GM18505 (cell line): ENCODE results near the gene BST1.

Experiments used
- ATAC-seq: cut with Tn5 transposase; IDR thresholded peaks from one replicate; pipeline ENCODE4 v1.9.1; 2021; ENCODE audit not compliant: unreplicated experiment
- POLR2A ChIP-seq: IDR thresholded peaks from 4 replicates; pipeline ENCODE4 v1.6.1; 2011; ENCODE audit warnings: borderline replicate concordance; ENCODE audit not compliant: insufficient read depth, insufficient read length; ENCODE audit errors: extremely low read depth

Gene BST1, protein sequence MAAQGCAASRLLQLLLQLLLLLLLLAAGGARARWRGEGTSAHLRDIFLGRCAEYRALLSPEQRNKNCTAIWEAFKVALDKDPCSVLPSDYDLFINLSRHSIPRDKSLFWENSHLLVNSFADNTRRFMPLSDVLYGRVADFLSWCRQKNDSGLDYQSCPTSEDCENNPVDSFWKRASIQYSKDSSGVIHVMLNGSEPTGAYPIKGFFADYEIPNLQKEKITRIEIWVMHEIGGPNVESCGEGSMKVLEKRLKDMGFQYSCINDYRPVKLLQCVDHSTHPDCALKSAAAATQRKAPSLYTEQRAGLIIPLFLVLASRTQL

DNA sequence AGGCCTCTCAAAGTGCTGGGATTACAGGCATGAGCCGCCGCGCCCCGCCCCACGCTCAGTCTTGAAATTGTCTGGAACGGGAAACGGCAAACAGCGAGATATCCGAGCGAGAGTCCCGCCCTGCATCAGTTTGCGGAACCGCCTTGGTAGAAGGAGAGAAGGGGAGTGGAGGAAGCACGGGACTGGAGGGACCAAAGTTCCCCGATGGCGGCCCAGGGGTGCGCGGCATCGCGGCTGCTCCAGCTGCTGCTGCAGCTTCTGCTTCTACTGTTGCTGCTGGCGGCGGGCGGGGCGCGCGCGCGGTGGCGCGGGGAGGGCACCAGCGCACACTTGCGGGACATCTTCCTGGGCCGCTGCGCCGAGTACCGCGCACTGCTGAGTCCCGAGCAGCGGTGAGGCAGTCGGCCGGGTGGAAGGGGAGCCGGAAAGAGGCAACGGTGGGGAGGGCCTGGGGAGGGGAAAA is at the start of gene BST1:
TSS of gene BST1 (plus strand) at position 125 of the 463 bp plus-strand sequence. CDS start at position 205, 80 bp downstream.
- no peak for ATAC-seq
- no peak for TF ChIP-seq POLR2A

DNA sequence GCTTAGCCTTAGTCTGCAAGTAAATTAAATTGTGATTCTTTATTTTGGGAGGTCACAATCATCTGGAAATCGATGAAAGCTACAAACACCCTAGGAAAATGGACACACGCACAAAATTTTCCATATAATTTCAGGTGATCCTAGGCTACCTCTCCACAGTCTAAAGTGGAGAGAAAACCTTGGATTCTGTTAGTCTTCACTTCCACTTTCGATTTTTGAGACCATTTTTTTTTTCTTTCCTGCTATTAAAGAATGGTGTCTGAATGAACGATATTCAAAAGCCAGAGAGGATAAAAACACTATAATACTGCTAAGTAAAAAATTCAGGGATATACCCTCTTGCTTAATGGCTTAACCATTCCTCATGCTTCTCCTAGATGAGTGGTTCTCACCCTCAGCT is 49.4 kb upstream of the BST1 start:
- no peak for ATAC-seq
- no peak for TF ChIP-seq POLR2A

DNA sequence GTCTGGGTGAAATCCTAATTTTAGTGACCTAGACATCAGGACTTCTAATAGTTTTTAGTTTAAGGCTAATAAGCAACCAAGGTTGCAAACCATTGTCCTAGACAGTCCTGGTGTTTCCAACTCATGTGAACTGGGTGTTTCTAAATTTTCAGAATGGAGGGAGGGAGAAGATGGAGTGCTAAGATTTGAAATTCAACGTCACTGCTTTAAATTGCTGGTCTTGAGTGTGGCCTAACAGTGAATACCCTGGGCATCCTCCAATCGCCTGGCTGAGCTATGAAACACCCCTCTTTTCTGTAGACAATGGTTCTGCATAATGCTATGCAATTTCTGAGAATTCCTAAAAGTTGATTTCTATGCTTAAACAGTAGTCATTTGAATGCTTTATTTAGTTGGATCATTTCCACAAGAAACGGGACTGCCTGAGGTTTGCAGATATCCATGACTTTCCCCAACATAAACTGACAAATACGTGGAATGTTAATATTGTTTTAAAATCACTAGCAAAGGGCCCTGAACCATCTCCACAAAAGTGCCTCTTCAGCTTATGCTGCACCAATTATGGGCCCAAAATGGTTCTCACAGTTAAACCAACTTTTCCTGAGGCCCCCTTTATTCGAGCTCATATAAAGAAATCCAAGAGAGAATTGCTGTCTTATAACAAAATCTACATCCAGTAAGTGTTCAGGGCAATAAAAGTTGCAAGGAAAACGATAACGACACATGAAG is 48.8 kb upstream of the BST1 start:
- TF ChIP-seq POLR2A: no peak
- ATAC-seq: no peak

DNA sequence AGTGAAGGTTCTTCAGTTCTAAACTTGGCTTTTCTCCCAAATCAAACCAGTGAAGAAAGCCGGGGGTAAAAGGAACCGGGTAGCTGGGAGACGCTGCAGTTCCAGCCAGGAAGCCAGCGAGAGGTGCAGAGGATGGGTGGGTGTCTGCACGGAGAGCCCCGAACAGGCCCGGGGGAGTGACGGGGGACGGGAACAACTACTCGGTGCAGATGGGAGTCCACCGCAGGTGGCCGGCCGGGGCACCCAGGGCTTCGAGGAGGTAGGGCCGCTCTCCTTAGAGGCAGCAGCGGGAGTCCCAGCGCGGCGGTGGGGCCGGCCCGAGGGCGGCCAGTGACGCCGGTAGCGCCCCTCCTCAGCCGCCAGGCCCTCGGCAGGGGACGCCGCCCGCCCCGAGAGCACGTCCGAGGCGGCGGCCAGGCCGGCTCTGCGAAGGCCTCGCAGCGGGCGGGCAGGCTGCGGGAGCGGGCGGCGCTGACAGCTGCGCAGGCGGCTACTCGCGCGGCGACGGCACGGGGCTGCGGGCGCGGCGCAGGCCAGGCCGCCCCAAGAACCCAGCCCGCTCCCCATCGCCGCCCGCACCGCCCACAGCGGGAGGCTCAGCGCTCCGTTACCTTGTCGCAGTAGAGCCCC is 48.2 kb upstream of the BST1 start:
- ATAC-seq: peak; percentile 51
- TF ChIP-seq POLR2A: no peak

DNA sequence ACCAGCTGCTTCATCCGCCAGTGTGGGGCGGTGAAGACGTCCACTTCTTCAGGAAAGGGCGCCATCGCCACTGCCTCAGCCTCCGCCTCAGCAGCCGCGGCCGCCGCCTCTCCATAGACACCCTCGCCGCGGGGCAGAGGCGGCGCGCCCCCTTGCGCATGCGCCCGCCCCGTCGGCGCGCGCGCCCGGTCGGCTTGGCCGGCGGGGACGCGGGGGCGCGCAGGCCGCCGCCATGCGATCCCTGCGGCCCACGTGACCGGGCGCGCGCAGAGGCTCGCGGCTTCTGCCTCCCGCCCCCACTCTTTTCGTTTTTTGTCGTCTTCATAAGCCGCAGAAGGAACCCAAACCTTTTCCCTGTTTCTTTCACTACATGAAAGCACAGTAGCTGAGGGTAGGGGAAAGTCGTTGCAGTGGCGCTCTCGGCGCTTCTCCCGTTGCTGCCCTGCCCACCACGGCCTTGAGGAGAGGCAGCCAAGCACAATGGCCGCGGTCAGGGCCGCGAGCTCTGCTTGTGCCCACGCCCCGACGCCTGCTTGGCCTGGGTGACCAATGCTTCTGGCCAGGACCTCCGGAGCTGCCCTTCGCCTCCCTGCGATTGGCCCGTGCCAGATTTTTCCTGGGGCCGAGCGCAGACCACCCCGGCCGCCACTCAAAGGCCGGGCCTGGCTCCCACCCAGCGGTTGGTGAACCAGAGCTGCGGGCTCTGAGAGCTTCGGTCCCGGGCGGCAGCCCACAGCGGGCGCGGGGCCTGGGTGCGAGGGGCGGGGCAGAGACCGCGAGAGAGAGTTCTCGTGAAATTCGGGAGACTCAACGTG is 47.4 kb upstream of the BST1 start, which contains the start of gene FBXL5:
TSS of gene FBXL5 (minus strand) at position 135 of the 815 bp plus-strand sequence. CDS start at position 65, 70 bp downstream.
- peak; percentile 75 for ATAC-seq
- TF ChIP-seq POLR2A: peak; percentile 72

DNA sequence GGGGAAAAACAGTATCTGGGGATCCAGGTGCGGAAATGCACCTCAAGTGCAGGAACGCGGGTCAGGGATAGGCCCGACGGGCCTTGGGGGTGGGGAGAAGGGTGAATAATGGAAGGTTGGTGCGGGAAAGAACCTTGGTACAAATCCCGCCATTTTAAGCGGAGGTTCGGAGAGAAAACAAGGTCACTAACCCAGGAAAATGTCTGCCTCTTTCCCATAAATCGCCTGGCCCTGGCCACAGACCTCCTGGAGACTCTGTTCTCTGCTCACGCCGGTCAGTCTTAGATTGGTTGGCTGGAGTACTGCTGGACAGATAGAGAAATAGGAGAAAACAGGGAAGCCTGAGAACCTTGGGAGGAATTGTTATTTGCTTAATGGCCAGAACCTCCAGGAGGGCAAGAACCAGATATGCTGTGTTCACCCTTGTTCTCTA is 46.8 kb upstream of the BST1 start:
- no peak for ATAC-seq

DNA sequence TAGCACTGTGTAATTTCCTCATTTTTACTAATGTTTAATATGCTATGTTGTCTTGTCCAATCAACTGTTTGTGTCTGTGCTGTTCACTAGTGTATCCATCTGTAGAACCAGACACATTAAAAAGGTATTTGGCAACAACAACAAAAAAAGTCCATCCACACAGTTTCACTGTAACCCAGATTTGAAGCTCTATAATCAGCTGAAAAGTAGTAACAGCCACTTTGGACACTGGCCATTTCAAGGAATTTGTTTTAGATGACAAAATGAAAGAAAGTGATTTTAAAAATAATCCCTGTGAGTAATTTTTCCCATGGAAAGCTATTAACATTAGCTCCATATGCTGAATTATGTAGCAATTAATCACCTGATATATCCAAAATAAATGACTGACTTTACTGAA is 45.5 kb upstream of the BST1 start:
- no peak for TF ChIP-seq POLR2A
- no peak for ATAC-seq

More for the DNA sequence above, 46.8 kb upstream of the BST1 start:
- no peak for TF ChIP-seq POLR2A

DNA sequence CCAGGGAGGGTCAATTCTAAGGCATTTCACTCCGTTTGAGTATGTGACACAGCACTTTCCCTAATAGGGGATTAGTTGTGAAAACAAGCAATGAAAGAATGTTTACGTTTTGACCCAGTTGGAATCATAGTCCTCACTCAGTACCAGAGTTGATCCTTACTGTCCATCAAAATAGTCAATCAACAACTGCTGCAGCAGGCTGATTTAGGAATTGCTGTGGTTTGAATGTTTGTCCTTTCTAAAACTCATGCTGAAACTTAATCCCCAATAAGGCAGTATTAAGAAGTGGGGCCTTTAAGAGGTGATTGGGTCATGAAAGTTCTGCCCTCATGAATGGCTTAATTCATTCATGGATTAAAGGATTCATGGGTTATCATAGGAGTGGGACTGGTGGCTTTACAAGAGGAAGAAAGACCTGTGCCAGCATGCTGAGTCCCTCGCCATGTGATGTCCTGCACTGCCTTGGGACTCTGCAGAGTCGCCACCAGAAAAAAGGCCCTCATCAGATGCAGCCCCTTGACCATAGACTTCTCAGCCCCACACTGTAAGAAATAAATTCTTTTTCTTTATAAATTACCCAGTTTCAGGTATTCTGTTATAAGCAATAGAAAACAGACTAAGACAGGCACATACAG is 44.6 kb upstream of the BST1 start:
- ATAC-seq: no peak
- TF ChIP-seq POLR2A: no peak

DNA sequence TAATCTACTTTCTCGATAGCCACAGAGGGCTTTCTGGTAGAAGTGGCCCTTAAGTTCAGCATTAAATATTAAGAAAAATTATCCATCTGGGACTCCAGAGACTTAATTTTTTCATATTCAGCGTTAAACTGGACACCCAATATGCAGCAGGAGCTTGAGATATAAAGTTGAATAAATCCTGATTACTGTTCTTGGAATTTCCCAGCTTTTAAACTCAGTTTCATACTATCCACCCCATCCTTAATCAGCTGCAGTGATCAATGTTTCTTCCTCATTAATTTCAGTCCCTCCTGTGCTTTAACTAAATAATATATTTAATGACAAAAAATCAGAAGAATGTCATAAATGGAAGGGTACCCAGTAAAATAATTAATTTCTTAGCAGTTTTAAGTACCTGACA is 44.1 kb upstream of the BST1 start:
- TF ChIP-seq POLR2A: no peak
- no peak for ATAC-seq

DNA sequence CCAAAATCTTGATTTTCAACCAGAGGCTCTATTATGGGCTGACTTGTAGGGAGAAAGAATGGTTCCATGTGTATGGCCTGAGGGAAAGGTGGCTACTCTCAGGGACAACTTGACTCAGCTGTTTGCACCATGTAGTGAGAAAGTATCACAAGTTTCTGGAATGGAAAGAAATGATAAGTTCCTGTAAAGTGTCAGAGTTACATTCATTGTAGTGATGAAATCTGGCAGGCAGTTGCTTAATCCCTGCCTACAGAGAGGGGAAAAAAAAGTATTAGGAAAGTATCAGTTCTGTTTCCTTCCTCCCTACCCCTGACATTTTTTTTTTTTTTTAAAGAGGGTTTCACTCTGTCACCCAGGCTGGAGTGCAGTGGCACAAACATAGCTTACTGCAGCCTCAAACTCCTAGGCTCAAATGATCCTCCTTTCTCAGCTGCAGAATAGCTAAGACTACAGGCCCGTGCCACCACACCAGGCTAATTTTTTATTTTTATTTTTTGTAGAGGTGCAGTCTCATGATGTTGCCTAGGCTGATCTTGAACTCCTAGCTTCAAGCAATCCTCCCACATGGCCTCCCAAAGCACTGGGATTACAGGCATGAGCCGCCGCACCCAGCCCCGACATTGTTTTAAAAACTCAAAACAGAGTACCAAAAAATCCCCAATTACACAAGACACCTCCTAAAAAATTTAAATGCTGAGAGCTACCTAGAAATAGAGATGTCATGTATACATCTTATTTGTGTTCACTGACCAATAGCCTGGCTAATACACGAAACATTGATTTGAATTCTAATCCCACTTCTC is 42.9 kb upstream of the BST1 start:
- no peak for ATAC-seq
- TF ChIP-seq POLR2A: no peak

DNA sequence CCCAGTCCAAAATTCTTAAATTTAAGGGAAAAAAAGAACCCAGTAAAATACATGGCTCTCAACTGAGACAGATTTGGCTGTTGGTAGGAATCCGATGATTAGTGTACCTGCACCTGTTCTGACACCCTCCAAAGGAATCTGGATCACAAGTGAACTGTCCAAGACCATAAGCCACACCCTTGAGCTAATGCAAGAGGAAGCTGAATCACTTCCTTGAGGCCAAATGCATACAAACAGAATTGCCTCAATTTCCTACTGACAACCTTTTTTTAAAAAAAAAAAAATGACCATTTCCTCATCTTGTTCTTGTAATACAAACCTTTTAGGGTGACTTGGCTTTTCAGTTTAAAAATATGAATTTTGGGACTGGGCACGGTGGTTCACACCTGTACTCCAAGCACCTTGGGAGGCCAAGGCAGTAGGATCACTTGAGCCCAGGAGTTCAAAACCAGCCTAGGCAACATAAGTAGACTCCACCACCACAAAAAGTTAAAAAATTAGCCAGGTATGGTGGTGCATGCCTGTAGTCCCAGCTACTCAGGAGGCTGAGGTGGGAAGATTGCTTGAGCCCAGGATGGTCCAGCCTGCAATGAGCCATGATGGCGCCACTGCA is 37.0 kb upstream of the BST1 start:
- ATAC-seq: no peak

DNA sequence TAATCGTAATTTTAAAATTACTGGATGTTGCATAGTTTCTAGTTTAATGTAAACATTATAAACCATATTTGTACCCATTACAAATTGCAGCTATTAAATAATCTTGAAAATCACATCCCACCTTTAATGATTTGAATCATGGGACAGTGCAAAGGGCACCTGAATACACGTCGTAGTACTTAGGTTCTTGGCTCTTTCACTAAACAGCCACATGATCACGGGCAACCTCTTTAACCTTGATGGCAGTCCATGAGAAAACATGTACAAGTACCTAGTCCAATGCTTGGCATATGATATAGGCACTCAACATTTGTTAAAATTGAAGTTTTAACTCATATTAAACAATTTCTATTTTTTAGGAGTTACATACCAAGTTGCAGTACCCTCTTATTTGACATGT is 35.9 kb upstream of the BST1 start:
- TF ChIP-seq POLR2A: no peak
- ATAC-seq: no peak

More for the DNA sequence above, 37.0 kb upstream of the BST1 start:
- no peak for TF ChIP-seq POLR2A
